Measurements from ENCODE around the gene FCRL6. TPM values are rescaled to one million over a fixed set of nuclear protein-coding genes. Genes with fewer than 3 reads are reported as not detected.

Gene FCRL6
- total RNA-seq, 3 donors from 2014 or later (not counting 1 experiment from before 2014, with no cell fraction given): 138 to 309 (median 298) TPM

GRCh38 chr1:159756397-159756796 is 45.8 kb upstream of the FCRL6 start:
- Mint-ChIP-seq H3K27ac (no peak overlapping the region), H3K36me3 (no peaks in the 10 kb centered on the region), H3K27me3 (ENCODE audit: low read depth in 2 of 2) (peaks cover 7 to 22% of the 10 kb centered on the region in 2 donors), H3K9me3 (no peaks in the 10 kb centered on the region), H3K4me1 (no peaks in the 10 kb centered on the region), H3K4me3 (no peak overlapping the region)
- Histone ChIP-seq H3K36me3 (ENCODE audit: control insufficient read depth, insufficient read depth, low read length) (no peaks in the 10 kb centered on the region), H3K27me3 (ENCODE audit: control insufficient read depth, insufficient read depth, low read length) (no peaks in the 10 kb centered on the region), H3K9me3 (ENCODE audit: control insufficient read depth, insufficient read depth, low read length) (no peaks in the 10 kb centered on the region), H3K27ac (ENCODE audit: low read length) (no peak overlapping the region), H3K4me1 (ENCODE audit: control insufficient read depth, insufficient read depth, low read length) (no peaks in the 10 kb centered on the region), H3K4me3 (ENCODE audit: low read length) (no peak overlapping the region)
- DNase-seq (no peak), ATAC-seq (no peak)
- no peak for TF ChIP-seq CTCF (IDR thresholded peaks at IDR 0.05)
- intact Hi-C loops (cut with micrococcal nuclease): no loop called here

GRCh38 chr1:159763686-159764085 is 38.5 kb upstream of the FCRL6 start:
- Mint-ChIP-seq H3K4me1 (no peaks in the 10 kb centered on the region), H3K27me3 (ENCODE audit: low read depth in 2 of 2) (peaks cover 11 to 28% of the 10 kb centered on the region in 2 donors), H3K9me3 (no peaks in the 10 kb centered on the region), H3K4me3 (no peak overlapping the region), H3K27ac (no peak overlapping the region), H3K36me3 (no peaks in the 10 kb centered on the region)
- H3K36me3 ChIP-seq (ENCODE audit: control insufficient read depth, insufficient read depth, low read length): no peaks in the 10 kb centered on the region
- H3K4me3 ChIP-seq (ENCODE audit: low read length): no peak overlapping the region
- no CpG with 5 or more reads among the region's 1 CpG for WGBS (ENCODE audit: insufficient coverage)
- no peak for ATAC-seq
- DNase-seq: no peak
- H3K4me1 ChIP-seq (ENCODE audit: control insufficient read depth, insufficient read depth, low read length): no peaks in the 10 kb centered on the region
- intact Hi-C loops (cut with micrococcal nuclease): no loop called here
- no peaks in the 10 kb centered on the region for H3K9me3 ChIP-seq (ENCODE audit: control insufficient read depth, insufficient read depth, low read length)
- TF ChIP-seq CTCF (IDR thresholded peaks at IDR 0.05): no peak
- H3K27me3 ChIP-seq (ENCODE audit: control insufficient read depth, insufficient read depth, low read length): no peaks in the 10 kb centered on the region
- H3K27ac ChIP-seq (ENCODE audit: low read length): no peak overlapping the region

GRCh38 chr1:159765806-159766205 is 36.4 kb upstream of the FCRL6 start:
- WGBS (ENCODE audit: insufficient coverage): 88% methylated on average over 3 of the region's 3 CpGs
- no peak for DNase-seq

More at GRCh38 chr1:159765806-159766205, 36.4 kb upstream of the FCRL6 start:
- H3K27me3 Mint-ChIP-seq (ENCODE audit: low read depth in 2 of 2): peaks cover 11 to 31% of the 10 kb centered on the region in 2 donors
- H3K27ac Mint-ChIP-seq: no peak overlapping the region
- no peaks in the 10 kb centered on the region for H3K4me1 ChIP-seq (ENCODE audit: control insufficient read depth, insufficient read depth, low read length)
- intact Hi-C loops (cut with micrococcal nuclease): no loop called here
- H3K4me1 Mint-ChIP-seq: no peaks in the 10 kb centered on the region
- no peak overlapping the region for H3K4me3 Mint-ChIP-seq
- H3K4me3 ChIP-seq (ENCODE audit: low read length): no peak overlapping the region
- H3K9me3 Mint-ChIP-seq: no peaks in the 10 kb centered on the region
- no peaks in the 10 kb centered on the region for H3K36me3 Mint-ChIP-seq
- no peaks in the 10 kb centered on the region for H3K36me3 ChIP-seq (ENCODE audit: control insufficient read depth, insufficient read depth, low read length)
- H3K27ac ChIP-seq (ENCODE audit: low read length): no peak overlapping the region
- no peaks in the 10 kb centered on the region for H3K27me3 ChIP-seq (ENCODE audit: control insufficient read depth, insufficient read depth, low read length)
- no peak for TF ChIP-seq CTCF (IDR thresholded peaks at IDR 0.05)
- no peak for ATAC-seq
- no peaks in the 10 kb centered on the region for H3K9me3 ChIP-seq (ENCODE audit: control insufficient read depth, insufficient read depth, low read length)

All from natural killer cell (primary cell).